HL-60 (cell line): ENCODE measurements around the gene ST6GALNAC3.

Source experiments
- DNase-seq, 2 experiments: peaks; one replicate each; pipeline ENCODE4 v3.0.0-alpha.2; 2010 to 2020; ENCODE audit warnings: low read depth in 1 of 2, low spot score in 1 of 2
- H3K27ac ChIP-seq: fragments of 250-450 bp; sonication (Bioruptor Pico); replicated peaks from 2 replicates; pipeline ENCODE4 v1.5.1; 2020; ENCODE audit warnings: mild to moderate bottlenecking, moderate library complexity
- H3K27me3 ChIP-seq: fragments of 250-450 bp; sonication (Bioruptor Pico); 2 replicates; pipeline ENCODE4 v1.5.1; 2021; ENCODE audit warnings: mild to moderate bottlenecking, moderate library complexity; ENCODE audit not compliant: insufficient read depth, poor library complexity, severe bottlenecking
- H3K4me3 ChIP-seq: replicated peaks from 2 replicates; pipeline ENCODE4 v1.5.1; 2011; ENCODE audit warnings: mild to moderate bottlenecking, control low read depth, low read length; ENCODE audit not compliant: insufficient read depth
- CTCF ChIP-seq: IDR thresholded peaks from one replicate; pipeline ENCODE4 v1.5.1; 2011; ENCODE audit warnings: low read length, control low read depth, inconsistent platforms; ENCODE audit not compliant: insufficient read depth
- GABPA ChIP-seq: IDR thresholded peaks from 2 replicates; pipeline ENCODE4 v1.6.1; 2012; ENCODE audit warnings: low read depth
- POLR2AphosphoS5 ChIP-seq: IDR thresholded peaks from 2 replicates; pipeline ENCODE4 v1.6.1; 2012; ENCODE audit warnings: low read depth
- REST ChIP-seq: IDR thresholded peaks from 2 replicates; pipeline ENCODE4 v1.6.1; 2012; ENCODE audit warnings: low read depth; ENCODE audit not compliant: insufficient replicate concordance
- SPI1 ChIP-seq: IDR thresholded peaks from 2 replicates; pipeline ENCODE4 v1.6.1; 2012; ENCODE audit warnings: low read depth, mild to moderate bottlenecking, borderline replicate concordance

ST6GALNAC3 gene

GRCh38 chr1:76625886-76626678, 551.5 kb downstream of the ST6GALNAC3 start:
- DNase-seq = no peak
- TF ChIP-seq REST (no peak), SPI1 (no peak), CTCF (no peak), POLR2AphosphoS5 (no peak), GABPA (no peak)
- H3K4me3 ChIP-seq = no peak overlapping the region
- H3K27ac ChIP-seq = no peak overlapping the region
- H3K27me3 ChIP-seq = no peaks in the 10 kb centered on the region

- Histone ChIP-seq H3K4me3 (no peak overlapping the region), H3K27ac (no peak overlapping the region), H3K27me3 (no peaks in the 10 kb centered on the region)
- TF ChIP-seq CTCF = no peak
- TF ChIP-seq GABPA = no peak
- no peak for TF ChIP-seq POLR2AphosphoS5
- TF ChIP-seq REST = no peak
- TF ChIP-seq SPI1 = no peak
- DNase-seq = no peak
Measured at GRCh38 chr1:76627498-76627897, 553.0 kb downstream of the ST6GALNAC3 start.

GRCh38 chr1:76627901-76628300, 553.4 kb downstream of the ST6GALNAC3 start:
- no peak overlapping the region for H3K27ac ChIP-seq
- H3K27me3 ChIP-seq = no peaks in the 10 kb centered on the region
- TF ChIP-seq GABPA (no peak), POLR2AphosphoS5 (no peak), CTCF (no peak), SPI1 (no peak), REST (no peak)
- DNase-seq = no peak
- H3K4me3 ChIP-seq = no peak overlapping the region
